ENCODE measurements around the gene ADGRD1. TPM values are rescaled to one million over a fixed set of nuclear protein-coding genes. Genes with fewer than 3 reads are reported as not detected.
"Not testable (repeated sequence)": the region's sequence is repeated elsewhere in the genome, so short reads cannot be mapped to it uniquely, and the experiment has no call there.

The ADGRD1 gene
- total RNA-seq, 2 experiments from 2014 or later = 0.64 to 1.0 TPM

GRCh38 chr12:131060011-131060703 is 106.5 kb downstream of the ADGRD1 start:
- H3K27me3 Mint-ChIP-seq = peaks cover 24% of the 10 kb centered on the region
- no peak for DNase-seq
- no peak overlapping the region for H3K4me3 Mint-ChIP-seq
- ChIA-PET CTCF (interaction anchor here (1.6 kb wide), 1 partner anchor 44 kb away, joined by 5 read pairs; no protein-coding TSS in a partner anchor), POLR2A (no interaction called here)
- no peaks in the 10 kb centered on the region for H3K36me3 Mint-ChIP-seq
- intact Hi-C loops (cut with micrococcal nuclease) = no loop called here
- H3K4me1 Mint-ChIP-seq (ENCODE audit: low read depth) = no peaks in the 10 kb centered on the region
- no peak overlapping the region for H3K27ac Mint-ChIP-seq
- no peaks in the 10 kb centered on the region for H3K9me3 Mint-ChIP-seq

GRCh38 chr12:131061041-131061806 is 107.5 kb downstream of the ADGRD1 start:
- CTCF ChIA-PET = interaction anchor here (1.6 kb wide), 1 partner anchor 43 kb away, joined by 5 read pairs; no protein-coding TSS in a partner anchor
- Mint-ChIP-seq H3K9me3 (no peaks in the 10 kb centered on the region), H3K36me3 (no peaks in the 10 kb centered on the region), H3K27me3 (peaks cover 22% of the 10 kb centered on the region), H3K4me1 (ENCODE audit: low read depth) (no peaks in the 10 kb centered on the region), H3K27ac (no peak overlapping the region), H3K4me3 (no peak overlapping the region)
- POLR2A ChIA-PET = no interaction called here
- DNase-seq = no peak
- intact Hi-C loops (cut with micrococcal nuclease) = no loop called here

- Mint-ChIP-seq H3K36me3 (no peaks in the 10 kb centered on the region), H3K27me3 (peaks cover 15% of the 10 kb centered on the region), H3K9me3 (no peaks in the 10 kb centered on the region), H3K4me3 (no peak overlapping the region), H3K4me1 (ENCODE audit: low read depth) (no peaks in the 10 kb centered on the region), H3K27ac (no peak overlapping the region)
- no peak for DNase-seq
- ChIA-PET POLR2A (no interaction called here), CTCF (interaction anchor here (0.8 kb wide), 1 partner anchor 69 kb away, joined by 3 read pairs; no protein-coding TSS in a partner anchor)
- intact Hi-C loops (cut with micrococcal nuclease) = no loop called here
These were observed 109.7 kb downstream of the ADGRD1 start for GRCh38 chr12:131063413-131063812.

GRCh38 chr12:131063960-131064359 is 110.3 kb downstream of the ADGRD1 start:
- no peak overlapping the region for H3K27ac Mint-ChIP-seq
- H3K4me3 Mint-ChIP-seq = no peak overlapping the region
- no peak for DNase-seq
- intact Hi-C loops (cut with micrococcal nuclease) = no loop called here
- no peaks in the 10 kb centered on the region for H3K9me3 Mint-ChIP-seq
- H3K27me3 Mint-ChIP-seq = peaks cover 15% of the 10 kb centered on the region
- ChIA-PET CTCF (no interaction called here), POLR2A (no interaction called here)
- H3K36me3 Mint-ChIP-seq = no peaks in the 10 kb centered on the region
- H3K4me1 Mint-ChIP-seq (ENCODE audit: low read depth) = no peaks in the 10 kb centered on the region

GRCh38 chr12:131065279-131065678 is 111.6 kb downstream of the ADGRD1 start:
- Mint-ChIP-seq H3K36me3 (no peaks in the 10 kb centered on the region), H3K27me3 (peaks cover 15% of the 10 kb centered on the region)
- DNase-seq = no peak

GRCh38 chr12:131065801-131066200 is 112.1 kb downstream of the ADGRD1 start:
- Mint-ChIP-seq H3K36me3 (no peaks in the 10 kb centered on the region), H3K27ac (no peak overlapping the region), H3K9me3 (peaks cover 3% of the 10 kb centered on the region), H3K27me3 (peaks cover 15% of the 10 kb centered on the region), H3K4me3 (no peak overlapping the region), H3K4me1 (ENCODE audit: low read depth) (no peaks in the 10 kb centered on the region)
- intact Hi-C loops (cut with micrococcal nuclease) = no loop called here
- ChIA-PET POLR2A (no interaction called here), CTCF (no interaction called here)
- no peak for DNase-seq

More at GRCh38 chr12:131065279-131065678, 111.6 kb downstream of the ADGRD1 start:
- ChIA-PET POLR2A (no interaction called here), CTCF (no interaction called here)
- Mint-ChIP-seq H3K4me1 (ENCODE audit: low read depth) (no peaks in the 10 kb centered on the region), H3K9me3 (no peaks in the 10 kb centered on the region), H3K4me3 (no peak overlapping the region), H3K27ac (no peak overlapping the region)
- intact Hi-C loops (cut with micrococcal nuclease) = no loop called here

GRCh38 chr12:131066207-131066885 is 112.6 kb downstream of the ADGRD1 start:
- ChIA-PET CTCF (no interaction called here), POLR2A (no interaction called here)
- no peak for DNase-seq
- no peak overlapping the region for H3K27ac Mint-ChIP-seq
- peaks cover 3% of the 10 kb centered on the region for H3K9me3 Mint-ChIP-seq
- H3K4me3 Mint-ChIP-seq = no peak overlapping the region
- peaks cover 15% of the 10 kb centered on the region for H3K27me3 Mint-ChIP-seq
- intact Hi-C loops (cut with micrococcal nuclease) = no loop called here
- no peaks in the 10 kb centered on the region for H3K36me3 Mint-ChIP-seq
- H3K4me1 Mint-ChIP-seq (ENCODE audit: low read depth) = no peaks in the 10 kb centered on the region

GRCh38 chr12:131066886-131067490 is 113.3 kb downstream of the ADGRD1 start:
- H3K9me3 Mint-ChIP-seq = peaks cover 3% of the 10 kb centered on the region
- DNase-seq = no peak

GRCh38 chr12:131067981-131068851 is 114.5 kb downstream of the ADGRD1 start:
- Mint-ChIP-seq H3K36me3 (no peaks in the 10 kb centered on the region), H3K4me1 (ENCODE audit: low read depth) (no peaks in the 10 kb centered on the region), H3K27ac (no peak overlapping the region), H3K4me3 (no peak overlapping the region), H3K9me3 (peaks cover 3% of the 10 kb centered on the region), H3K27me3 (peaks cover 15% of the 10 kb centered on the region)
- intact Hi-C loops (cut with micrococcal nuclease) = no loop called here
- POLR2A ChIA-PET = no interaction called here
- CTCF ChIA-PET = no interaction called here
- DNase-seq = no peak

More at GRCh38 chr12:131066886-131067490, 113.3 kb downstream of the ADGRD1 start:
- intact Hi-C loops (cut with micrococcal nuclease) = no loop called here
- POLR2A ChIA-PET = no interaction called here
- Mint-ChIP-seq H3K27ac (no peak overlapping the region), H3K36me3 (no peaks in the 10 kb centered on the region), H3K4me3 (no peak overlapping the region), H3K27me3 (peaks cover 15% of the 10 kb centered on the region), H3K4me1 (ENCODE audit: low read depth) (no peaks in the 10 kb centered on the region)
- CTCF ChIA-PET = no interaction called here

- H3K27me3 Mint-ChIP-seq; H3K9me3 Mint-ChIP-seq; H3K4me1 Mint-ChIP-seq (ENCODE audit: low read depth); H3K36me3 Mint-ChIP-seq; POLR2A ChIA-PET; H3K4me3 Mint-ChIP-seq; intact Hi-C loops (cut with micrococcal nuclease); CTCF ChIA-PET; DNase-seq; H3K27ac Mint-ChIP-seq: not testable (repeated sequence)
These were observed 115.4 kb downstream of the ADGRD1 start for GRCh38 chr12:131068926-131069720.

GRCh38 chr12:131070136-131070535 is 116.4 kb downstream of the ADGRD1 start:
- H3K27me3 Mint-ChIP-seq; H3K36me3 Mint-ChIP-seq; CTCF ChIA-PET; H3K4me3 Mint-ChIP-seq; intact Hi-C loops (cut with micrococcal nuclease); H3K27ac Mint-ChIP-seq; H3K9me3 Mint-ChIP-seq; DNase-seq; POLR2A ChIA-PET; H3K4me1 Mint-ChIP-seq (ENCODE audit: low read depth): not testable (repeated sequence)
